IPS DF 6.9 (cell line): ENCODE results near the gene ZBTB16.

Source experiments
- DNase-seq: peaks from one replicate; pipeline ENCODE4 v3.0.0-alpha.2; 2013; ENCODE audit warnings: low read depth, low spot score
- H3K27ac ChIP-seq: one replicate; pipeline ENCODE4 v1.5.1; 2013; ENCODE audit warnings: low read length, control low read depth
- H3K27me3 ChIP-seq: 2 replicates; pipeline ENCODE4 v1.6.1; 2013; ENCODE audit warnings: mild to moderate bottlenecking, low read length; ENCODE audit not compliant: control insufficient read depth, insufficient read depth
- H3K36me3 ChIP-seq: 2 replicates; pipeline ENCODE4 v1.6.1; 2013; ENCODE audit warnings: low read length; ENCODE audit not compliant: control insufficient read depth, insufficient read depth
- H3K4me1 ChIP-seq: 2 replicates; pipeline ENCODE4 v1.6.1; 2013; ENCODE audit warnings: low read length; ENCODE audit not compliant: control insufficient read depth, insufficient read depth
- H3K4me3 ChIP-seq: 2 replicates; pipeline ENCODE4 v1.5.1; 2013; ENCODE audit warnings: mild to moderate bottlenecking, low read length
- H3K9me3 ChIP-seq: 2 replicates; pipeline ENCODE4 v1.6.1; 2013; ENCODE audit warnings: low read length, inconsistent platforms; ENCODE audit not compliant: control insufficient read depth, insufficient read depth
- WGBS: extraction: QIAGEN DNeasy Blood & Tissue Kit; methylation state at CpG from one replicate; pipeline ENCODE4 v1.1.7; 2013; ENCODE audit warnings: mixed read lengths, missing lambda C conversion rate; ENCODE audit not compliant: insufficient read length, insufficient coverage; 5-methylcytosine and 5-hydroxymethylcytosine counted together

ZBTB16 gene

DNA sequence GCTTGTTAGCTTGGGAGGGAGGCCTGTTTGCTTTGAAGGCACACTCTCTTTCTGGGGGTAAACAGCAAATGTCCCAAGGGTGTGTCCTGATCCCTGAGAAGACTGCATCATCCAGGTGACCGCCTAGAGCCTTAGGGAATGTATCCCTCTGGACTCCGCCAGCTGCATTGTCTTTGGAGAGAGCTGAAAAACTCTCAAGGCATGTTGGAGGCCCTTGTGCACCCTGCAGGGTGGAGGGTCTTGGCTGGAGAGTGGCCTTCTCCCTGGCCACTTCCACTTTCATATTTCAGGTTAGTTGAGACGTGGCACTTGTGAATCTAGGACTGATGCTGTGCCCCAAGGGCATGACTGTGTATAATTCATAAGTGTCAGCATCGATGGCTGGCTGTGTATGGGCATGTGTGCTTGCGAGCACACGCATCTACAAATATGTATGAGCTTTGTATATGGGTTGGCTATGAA is 70.6 kb downstream of the ZBTB16 start:
- DNase-seq = no peak
- Histone ChIP-seq H3K4me1 (no peaks in the 10 kb centered on the region), H3K36me3 (no peaks in the 10 kb centered on the region), H3K9me3 (no peaks in the 10 kb centered on the region), H3K4me3 (no peak overlapping the region), H3K27ac (no peak overlapping the region), H3K27me3 (no peaks in the 10 kb centered on the region)
- WGBS = no CpG with 5 or more reads among the region's 6 CpGs

DNA sequence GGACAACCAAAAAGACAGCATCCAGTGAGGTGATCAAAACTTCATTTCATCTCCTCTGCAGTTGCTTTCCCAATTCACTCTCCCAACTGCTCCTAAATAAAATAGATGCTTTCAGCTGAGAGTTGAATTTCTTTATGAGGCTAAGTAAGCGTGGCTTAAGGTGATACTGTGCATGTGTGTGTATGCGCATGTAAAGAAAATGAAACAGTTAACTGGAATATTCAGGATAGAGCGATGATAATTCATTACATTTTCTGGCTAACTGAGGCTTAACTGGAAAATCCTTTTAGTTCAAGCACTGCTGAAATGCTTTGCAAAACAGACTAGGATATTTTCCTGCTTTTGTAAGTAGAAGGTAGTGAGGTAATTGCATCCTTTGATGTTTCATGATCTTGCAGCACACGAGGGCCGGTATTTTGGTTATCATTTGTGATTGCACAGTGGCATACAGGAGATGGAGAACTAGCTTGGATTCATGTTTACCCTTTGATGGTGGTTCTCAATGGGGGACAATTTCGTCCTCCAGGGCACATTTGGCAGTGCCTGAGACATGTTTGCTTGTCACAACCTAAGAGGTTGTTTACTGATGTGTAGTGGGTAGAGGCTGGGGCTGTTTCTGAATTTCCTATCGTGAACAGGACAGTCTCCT is 71.2 kb downstream of the ZBTB16 start:
- Histone ChIP-seq H3K9me3 (no peaks in the 10 kb centered on the region), H3K36me3 (no peaks in the 10 kb centered on the region), H3K4me1 (no peaks in the 10 kb centered on the region), H3K4me3 (no peak overlapping the region), H3K27me3 (no peaks in the 10 kb centered on the region), H3K27ac (no peak overlapping the region)
- no peak for DNase-seq
- no CpG with 5 or more reads among the region's 7 CpGs for WGBS

DNA sequence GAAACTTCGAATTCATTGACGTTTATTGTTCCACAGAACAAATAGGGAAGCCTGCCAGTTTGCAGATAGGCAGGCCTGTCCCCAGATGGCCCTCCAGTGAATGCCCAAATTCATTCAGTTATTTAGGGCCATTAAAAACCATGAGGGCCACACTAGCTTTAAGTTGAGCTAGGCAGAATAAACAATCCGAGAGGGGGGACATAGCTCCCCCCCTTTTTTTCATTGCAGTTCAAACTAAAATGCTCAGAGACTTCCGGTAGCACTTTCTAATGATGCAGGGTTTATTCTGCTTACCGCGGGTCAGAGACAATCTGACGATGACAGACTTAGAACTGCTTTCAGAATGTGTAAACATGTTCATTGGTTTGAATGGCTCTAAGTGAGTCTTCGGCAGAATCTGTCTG is 72.0 kb downstream of the ZBTB16 start:
- WGBS = no CpG with 5 or more reads among the region's 8 CpGs
- no peaks in the 10 kb centered on the region for H3K36me3 ChIP-seq
- H3K4me1 ChIP-seq = no peaks in the 10 kb centered on the region
- H3K27ac ChIP-seq = no peak overlapping the region
- no peaks in the 10 kb centered on the region for H3K27me3 ChIP-seq
- H3K9me3 ChIP-seq = no peaks in the 10 kb centered on the region
- H3K4me3 ChIP-seq = no peak overlapping the region
- no peak for DNase-seq

DNA sequence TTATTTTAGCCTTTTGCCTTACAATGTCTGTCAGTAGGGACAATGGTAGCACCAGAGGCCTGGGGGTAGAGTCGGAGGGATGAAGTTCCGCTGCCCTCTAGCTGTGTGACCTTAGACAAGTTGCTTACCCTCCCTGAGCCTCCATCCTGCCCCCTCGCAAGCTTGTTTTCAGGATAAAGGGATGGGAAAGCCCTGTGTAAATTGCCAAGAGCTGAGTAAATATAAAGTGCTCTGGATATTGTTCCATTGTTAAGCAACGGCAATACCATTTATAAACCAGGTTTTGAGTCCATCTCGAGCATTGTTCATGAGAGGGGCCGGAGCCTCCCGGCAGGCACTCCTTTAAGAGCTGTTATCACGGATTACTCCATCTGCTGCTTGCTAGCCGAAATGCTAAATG is 72.9 kb downstream of the ZBTB16 start:
- H3K4me1 ChIP-seq = no peaks in the 10 kb centered on the region
- no peaks in the 10 kb centered on the region for H3K36me3 ChIP-seq
- DNase-seq = no peak
- no peak overlapping the region for H3K27ac ChIP-seq
- H3K9me3 ChIP-seq = no peaks in the 10 kb centered on the region
- no peak overlapping the region for H3K4me3 ChIP-seq
- WGBS = no CpG with 5 or more reads among the region's 9 CpGs
- no peaks in the 10 kb centered on the region for H3K27me3 ChIP-seq

- Histone ChIP-seq H3K27me3 (no peaks in the 10 kb centered on the region), H3K4me3 (no peak overlapping the region), H3K9me3 (no peaks in the 10 kb centered on the region), H3K27ac (no peak overlapping the region), H3K36me3 (no peaks in the 10 kb centered on the region), H3K4me1 (no peaks in the 10 kb centered on the region)
- WGBS = no CpG with 5 or more reads among the region's 6 CpGs
- no peak for DNase-seq
These were observed 73.5 kb downstream of the ZBTB16 start for GRCh38 chr11:114132944-114133394.

GRCh38 chr11:114133548-114134329 is 74.2 kb downstream of the ZBTB16 start:
- Histone ChIP-seq H3K4me3 (no peak overlapping the region), H3K27me3 (no peaks in the 10 kb centered on the region), H3K4me1 (no peaks in the 10 kb centered on the region), H3K27ac (no peak overlapping the region), H3K9me3 (no peaks in the 10 kb centered on the region), H3K36me3 (no peaks in the 10 kb centered on the region)
- DNase-seq = no peak
- WGBS = no CpG with 5 or more reads among the region's 9 CpGs

DNA sequence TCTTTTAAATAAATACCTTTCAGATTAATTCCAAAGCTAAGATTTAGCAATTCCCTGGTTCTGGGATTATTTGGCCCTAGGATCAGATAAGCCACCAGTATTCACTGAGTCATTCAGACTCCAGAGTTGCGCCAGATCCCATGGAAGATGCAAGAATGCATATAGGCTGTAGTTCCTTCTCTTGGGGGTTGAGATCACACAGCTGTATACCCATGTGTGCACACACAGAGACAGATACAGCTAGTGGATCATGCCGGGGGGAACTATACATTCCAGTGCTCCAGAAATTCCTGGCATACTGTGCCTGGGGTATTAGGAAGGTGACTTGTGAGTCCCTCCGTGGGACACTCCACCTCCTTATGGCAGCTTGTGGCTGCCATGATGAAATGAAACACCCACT is 75.4 kb downstream of the ZBTB16 start:
- Histone ChIP-seq H3K4me1 (no peaks in the 10 kb centered on the region), H3K36me3 (no peaks in the 10 kb centered on the region), H3K4me3 (no peak overlapping the region), H3K27ac (no peak overlapping the region), H3K9me3 (no peaks in the 10 kb centered on the region), H3K27me3 (no peaks in the 10 kb centered on the region)
- no CpG with 5 or more reads among the region's 3 CpGs for WGBS
- no peak for DNase-seq

DNA sequence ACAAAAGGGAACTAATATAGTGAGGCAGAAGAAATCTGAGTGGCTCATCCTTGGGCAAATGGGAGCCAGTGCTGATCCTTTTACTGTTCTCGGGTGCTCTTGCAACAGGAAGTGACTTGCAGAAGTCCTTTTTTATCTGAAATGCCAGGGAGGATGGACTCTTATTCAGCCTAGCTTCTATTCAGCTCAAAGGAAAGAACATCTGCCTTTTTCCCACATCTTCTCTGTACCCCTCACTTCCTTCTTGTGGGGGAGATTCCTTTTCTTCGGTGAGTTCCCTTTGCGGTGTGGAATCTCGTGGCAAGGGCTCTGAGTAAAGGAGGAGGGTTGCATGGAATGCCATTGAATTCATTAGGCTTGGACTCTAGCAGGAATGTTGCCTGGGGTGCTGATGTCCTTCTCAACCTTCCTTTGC is 76.2 kb downstream of the ZBTB16 start:
- no CpG with 5 or more reads among the region's 4 CpGs for WGBS
- no peaks in the 10 kb centered on the region for H3K9me3 ChIP-seq
- no peak for DNase-seq
- no peaks in the 10 kb centered on the region for H3K36me3 ChIP-seq
- no peaks in the 10 kb centered on the region for H3K4me1 ChIP-seq
- no peak overlapping the region for H3K4me3 ChIP-seq
- H3K27ac ChIP-seq = no peak overlapping the region
- no peaks in the 10 kb centered on the region for H3K27me3 ChIP-seq

DNA sequence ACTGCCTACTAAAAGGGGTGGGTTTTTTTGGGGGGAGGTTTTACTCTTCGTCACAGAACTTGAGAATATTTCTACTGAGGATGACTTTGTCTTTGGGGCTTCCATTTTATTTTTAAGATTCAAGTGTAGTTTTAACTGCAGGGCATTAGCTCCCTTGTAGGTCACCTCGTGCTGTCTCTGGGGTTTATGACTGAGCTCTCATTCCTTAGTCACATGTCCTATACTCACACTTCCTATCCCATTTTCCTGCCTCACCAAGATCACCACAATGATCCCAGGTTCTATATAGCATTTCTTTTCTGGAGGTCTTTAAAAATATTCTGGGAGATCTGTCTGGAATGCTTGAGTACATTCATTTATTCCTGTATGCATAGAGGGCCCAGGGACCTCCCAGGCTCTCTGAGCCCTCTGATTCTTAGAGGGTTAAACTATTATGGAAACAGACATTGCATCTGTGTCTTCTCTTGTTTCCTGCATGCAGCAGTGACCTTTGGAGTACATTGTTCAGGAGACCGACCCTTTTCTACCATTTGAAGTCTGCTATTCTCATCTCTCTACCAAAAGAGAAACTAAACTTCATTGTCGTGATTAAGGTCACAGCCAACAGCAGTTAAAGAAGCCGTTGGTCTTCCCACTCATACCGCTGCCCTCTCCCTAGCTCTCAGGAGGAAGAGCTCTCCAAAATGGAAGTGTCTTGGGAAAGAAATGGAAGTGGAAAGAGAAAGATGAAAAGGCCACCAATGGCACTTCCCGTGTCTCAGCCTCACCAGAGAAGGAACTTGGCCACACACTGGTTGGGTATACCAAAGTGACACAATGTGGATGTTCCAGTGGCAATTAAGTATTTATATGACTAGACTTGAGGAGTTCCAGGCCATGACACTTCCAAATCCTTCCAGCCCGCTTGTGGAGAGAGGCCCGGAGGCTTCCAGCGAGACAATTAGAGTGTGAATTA is 77.5 kb downstream of the ZBTB16 start:
- Histone ChIP-seq H3K27ac (no peak overlapping the region), H3K9me3 (no peaks in the 10 kb centered on the region), H3K36me3 (no peaks in the 10 kb centered on the region), H3K4me3 (no peak overlapping the region), H3K27me3 (no peaks in the 10 kb centered on the region), H3K4me1 (no peaks in the 10 kb centered on the region)
- no CpG with 5 or more reads among the region's 10 CpGs for WGBS
- no peak for DNase-seq

GRCh38 chr11:114137838-114138237 is 78.3 kb downstream of the ZBTB16 start:
- Histone ChIP-seq H3K36me3 (no peaks in the 10 kb centered on the region), H3K27ac (no peak overlapping the region), H3K4me1 (no peaks in the 10 kb centered on the region), H3K4me3 (no peak overlapping the region), H3K9me3 (no peaks in the 10 kb centered on the region), H3K27me3 (no peaks in the 10 kb centered on the region)
- WGBS = no CpG with 5 or more reads among the region's 6 CpGs
- DNase-seq = no peak
